ENCODE results near the gene PRDM11.

Gene PRDM11

GRCh38 chr11:45178890-45179671 is 32.6 kb downstream of the PRDM11 start:
- no peak overlapping the region for H3K4me3 ChIP-seq (ENCODE audit: low read depth, low read length)
- no peaks in the 10 kb centered on the region for H3K36me3 ChIP-seq (ENCODE audit: insufficient read depth, low read length)
- H3K4me1 ChIP-seq (ENCODE audit: control insufficient read depth, insufficient read depth, low read length, unreplicated experiment), result peaks cover 14% of the 10 kb centered on the region
- H2AFZ ChIP-seq (ENCODE audit: low read length, unreplicated experiment), result no peak overlapping the region
- H3K27ac ChIP-seq (ENCODE audit: low read depth, low read length), result no peak overlapping the region
- no peaks in the 10 kb centered on the region for H3K79me2 ChIP-seq (ENCODE audit: control insufficient read depth, insufficient read depth, low read length, unreplicated experiment)
- H3K27me3 ChIP-seq (ENCODE audit: insufficient read depth, low read length), result no peaks in the 10 kb centered on the region

GRCh38 chr11:45179686-45180178 is 33.3 kb downstream of the PRDM11 start:
- Histone ChIP-seq H3K4me3 (ENCODE audit: low read depth, low read length) (peak overlapping the region; percentile 77), H3K27ac (ENCODE audit: low read depth, low read length) (no peak overlapping the region), H2AFZ (ENCODE audit: low read length, unreplicated experiment) (peak overlapping the region; percentile 85), H3K79me2 (ENCODE audit: control insufficient read depth, insufficient read depth, low read length, unreplicated experiment) (no peaks in the 10 kb centered on the region), H3K27me3 (ENCODE audit: insufficient read depth, low read length) (no peaks in the 10 kb centered on the region), H3K4me1 (ENCODE audit: control insufficient read depth, insufficient read depth, low read length, unreplicated experiment) (peaks cover 14% of the 10 kb centered on the region), H3K36me3 (ENCODE audit: insufficient read depth, low read length) (no peaks in the 10 kb centered on the region; the same call in 1 of the 2 replicates)

GRCh38 chr11:45180179-45180847 is 33.9 kb downstream of the PRDM11 start:
- H3K79me2 ChIP-seq (ENCODE audit: control insufficient read depth, insufficient read depth, low read length, unreplicated experiment), result no peaks in the 10 kb centered on the region

GRCh38 chr11:45180848-45181192 is 34.4 kb downstream of the PRDM11 start:
- no peaks in the 10 kb centered on the region for H3K79me2 ChIP-seq (ENCODE audit: control insufficient read depth, insufficient read depth, low read length, unreplicated experiment)
- H3K36me3 ChIP-seq (ENCODE audit: insufficient read depth, low read length), result no peaks in the 10 kb centered on the region; the same call in 1 of the 2 replicates
- no peak overlapping the region for H2AFZ ChIP-seq (ENCODE audit: low read length, unreplicated experiment)
- no peaks in the 10 kb centered on the region for H3K27me3 ChIP-seq (ENCODE audit: insufficient read depth, low read length)
- peak overlapping the region; percentile 77 for H3K4me3 ChIP-seq (ENCODE audit: low read depth, low read length)
- no peak overlapping the region for H3K27ac ChIP-seq (ENCODE audit: low read depth, low read length)
- H3K4me1 ChIP-seq (ENCODE audit: control insufficient read depth, insufficient read depth, low read length, unreplicated experiment), result peaks cover 14% of the 10 kb centered on the region

More at GRCh38 chr11:45180179-45180847, 33.9 kb downstream of the PRDM11 start:
- no peaks in the 10 kb centered on the region; the same call in 1 of the 2 replicates for H3K36me3 ChIP-seq (ENCODE audit: insufficient read depth, low read length)
- no peaks in the 10 kb centered on the region for H3K27me3 ChIP-seq (ENCODE audit: insufficient read depth, low read length)
- H3K27ac ChIP-seq (ENCODE audit: low read depth, low read length), result no peak overlapping the region
- H3K4me3 ChIP-seq (ENCODE audit: low read depth, low read length), result peak overlapping the region; percentile 77
- H3K4me1 ChIP-seq (ENCODE audit: control insufficient read depth, insufficient read depth, low read length, unreplicated experiment), result peaks cover 14% of the 10 kb centered on the region
- peak overlapping the region; percentile 85 for H2AFZ ChIP-seq (ENCODE audit: low read length, unreplicated experiment)

- peak overlapping the region; percentile 77 for H3K4me3 ChIP-seq (ENCODE audit: low read depth, low read length)
- no peaks in the 10 kb centered on the region for H3K79me2 ChIP-seq (ENCODE audit: control insufficient read depth, insufficient read depth, low read length, unreplicated experiment)
- H3K27ac ChIP-seq (ENCODE audit: low read depth, low read length), result no peak overlapping the region
- peaks cover 14% of the 10 kb centered on the region for H3K4me1 ChIP-seq (ENCODE audit: control insufficient read depth, insufficient read depth, low read length, unreplicated experiment)
- no peaks in the 10 kb centered on the region; the same call in 1 of the 2 replicates for H3K36me3 ChIP-seq (ENCODE audit: insufficient read depth, low read length)
- H3K27me3 ChIP-seq (ENCODE audit: insufficient read depth, low read length), result no peaks in the 10 kb centered on the region
- H2AFZ ChIP-seq (ENCODE audit: low read length, unreplicated experiment), result no peak overlapping the region
Observed at GRCh38 chr11:45181193-45181888, 34.9 kb downstream of the PRDM11 start.

GRCh38 chr11:45181889-45182550 is 35.6 kb downstream of the PRDM11 start:
- H3K36me3 ChIP-seq (ENCODE audit: insufficient read depth, low read length), result no peaks in the 10 kb centered on the region; the same call in 1 of the 2 replicates
- peak overlapping the region; percentile 77; the same call in 1 of the 2 replicates for H3K4me3 ChIP-seq (ENCODE audit: low read depth, low read length)
- H2AFZ ChIP-seq (ENCODE audit: low read length, unreplicated experiment), result no peak overlapping the region
- H3K79me2 ChIP-seq (ENCODE audit: control insufficient read depth, insufficient read depth, low read length, unreplicated experiment), result no peaks in the 10 kb centered on the region
- no peaks in the 10 kb centered on the region for H3K27me3 ChIP-seq (ENCODE audit: insufficient read depth, low read length)
- H3K4me1 ChIP-seq (ENCODE audit: control insufficient read depth, insufficient read depth, low read length, unreplicated experiment), result peaks cover 14% of the 10 kb centered on the region
- no peak overlapping the region for H3K27ac ChIP-seq (ENCODE audit: low read depth, low read length)

- Histone ChIP-seq H2AFZ (ENCODE audit: low read length, unreplicated experiment) (no peak overlapping the region), H3K4me1 (ENCODE audit: control insufficient read depth, insufficient read depth, low read length, unreplicated experiment) (peaks cover 14% of the 10 kb centered on the region), H3K4me3 (ENCODE audit: low read depth, low read length) (no peak overlapping the region), H3K27me3 (ENCODE audit: insufficient read depth, low read length) (no peaks in the 10 kb centered on the region), H3K36me3 (ENCODE audit: insufficient read depth, low read length) (no peaks in the 10 kb centered on the region; the same call in 1 of the 2 replicates), H3K79me2 (ENCODE audit: control insufficient read depth, insufficient read depth, low read length, unreplicated experiment) (no peaks in the 10 kb centered on the region), H3K27ac (ENCODE audit: low read depth, low read length) (no peak overlapping the region)
Observed at GRCh38 chr11:45182902-45183301, 36.5 kb downstream of the PRDM11 start.

GRCh38 chr11:45184640-45185039 is 38.2 kb downstream of the PRDM11 start:
- Histone ChIP-seq H3K27me3 (ENCODE audit: insufficient read depth, low read length) (no peaks in the 10 kb centered on the region), H3K79me2 (ENCODE audit: control insufficient read depth, insufficient read depth, low read length, unreplicated experiment) (no peaks in the 10 kb centered on the region), H3K36me3 (ENCODE audit: insufficient read depth, low read length) (no peaks in the 10 kb centered on the region; the same call in 1 of the 2 replicates), H3K4me1 (ENCODE audit: control insufficient read depth, insufficient read depth, low read length, unreplicated experiment) (peaks cover 14% of the 10 kb centered on the region), H2AFZ (ENCODE audit: low read length, unreplicated experiment) (no peak overlapping the region), H3K4me3 (ENCODE audit: low read depth, low read length) (no peak overlapping the region), H3K27ac (ENCODE audit: low read depth, low read length) (no peak overlapping the region)

- H3K27ac ChIP-seq (ENCODE audit: low read depth, low read length), result no peak overlapping the region
- no peak overlapping the region for H2AFZ ChIP-seq (ENCODE audit: low read length, unreplicated experiment)
- no peak overlapping the region for H3K4me3 ChIP-seq (ENCODE audit: low read depth, low read length)
Observed at GRCh38 chr11:45185228-45185729, 38.8 kb downstream of the PRDM11 start.

GRCh38 chr11:45187375-45187774 is 40.9 kb downstream of the PRDM11 start:
- no peak overlapping the region for H3K4me3 ChIP-seq (ENCODE audit: low read depth, low read length)
- no peak overlapping the region for H2AFZ ChIP-seq (ENCODE audit: low read length, unreplicated experiment)
- no peaks in the 10 kb centered on the region for H3K27me3 ChIP-seq (ENCODE audit: insufficient read depth, low read length)
- no peaks in the 10 kb centered on the region; the same call in 1 of the 2 replicates for H3K36me3 ChIP-seq (ENCODE audit: insufficient read depth, low read length)
- H3K27ac ChIP-seq (ENCODE audit: low read depth, low read length), result no peak overlapping the region
- no peaks in the 10 kb centered on the region for H3K79me2 ChIP-seq (ENCODE audit: control insufficient read depth, insufficient read depth, low read length, unreplicated experiment)
- no peaks in the 10 kb centered on the region for H3K4me1 ChIP-seq (ENCODE audit: control insufficient read depth, insufficient read depth, low read length, unreplicated experiment)

More at GRCh38 chr11:45185228-45185729, 38.8 kb downstream of the PRDM11 start:
- Histone ChIP-seq H3K79me2 (ENCODE audit: control insufficient read depth, insufficient read depth, low read length, unreplicated experiment) (no peaks in the 10 kb centered on the region), H3K27me3 (ENCODE audit: insufficient read depth, low read length) (no peaks in the 10 kb centered on the region), H3K36me3 (ENCODE audit: insufficient read depth, low read length) (no peaks in the 10 kb centered on the region; the same call in 1 of the 2 replicates), H3K4me1 (ENCODE audit: control insufficient read depth, insufficient read depth, low read length, unreplicated experiment) (peaks cover 10% of the 10 kb centered on the region)
